Neuronal stem cell (in vitro differentiated cells): ENCODE measurements around the gene FXYD7.

Experiments
- DNase-seq: peaks from one replicate; pipeline ENCODE4 v3.0.0-alpha.2; 2013; ENCODE audit warnings: low spot score
- H2AFZ ChIP-seq: one replicate; pipeline ENCODE4 v1.6.1; 2013; ENCODE audit warnings: mild to moderate bottlenecking, low read length, inconsistent platforms
- H2AK5ac ChIP-seq: 2 replicates; pipeline ENCODE4 v1.6.1; 2013; ENCODE audit warnings: low read depth, mild to moderate bottlenecking, inconsistent platforms, low read length, moderate library complexity, mixed read lengths
- H2BK120ac ChIP-seq: 2 replicates; pipeline ENCODE4 v1.6.1; 2013; ENCODE audit warnings: low read depth, mild to moderate bottlenecking, inconsistent platforms, low read length, moderate library complexity, mixed read lengths
- H2BK12ac ChIP-seq: one replicate; pipeline ENCODE4 v1.6.1; 2013; ENCODE audit warnings: low read length, inconsistent platforms
- H2BK15ac ChIP-seq: 2 replicates; pipeline ENCODE4 v1.6.1; 2013; ENCODE audit warnings: mild to moderate bottlenecking, low read length, inconsistent platforms, mixed read lengths
- H2BK5ac ChIP-seq: one replicate; pipeline ENCODE4 v1.6.1; 2013; ENCODE audit warnings: inconsistent platforms, mild to moderate bottlenecking, low read length, moderate library complexity
- H3K14ac ChIP-seq: one replicate; pipeline ENCODE4 v1.6.1; 2013; ENCODE audit warnings: low read length, inconsistent platforms
- H3K18ac ChIP-seq: 2 replicates; pipeline ENCODE4 v1.6.1; 2013; ENCODE audit warnings: low read length, inconsistent platforms
- H3K23ac ChIP-seq: 2 replicates; pipeline ENCODE4 v1.6.1; 2013; ENCODE audit warnings: low read depth, mild to moderate bottlenecking, mixed read lengths, low read length, inconsistent platforms; ENCODE audit not compliant: poor library complexity
- H3K27ac ChIP-seq: replicated peaks from 3 replicates; pipeline ENCODE4 v1.5.1; 2013; ENCODE audit warnings: low read length, inconsistent platforms
- H3K27me3 ChIP-seq, 3 experiments: 2 replicates each; pipeline ENCODE4 v1.6.1; 2013; ENCODE audit warnings: low read length in 3 of 3, mild to moderate bottlenecking in 2 of 3, inconsistent platforms in 1 of 3, low read depth in 1 of 3, mixed read lengths in 1 of 3, moderate library complexity in 1 of 3; ENCODE audit not compliant: control insufficient read depth in 3 of 3, insufficient read depth in 3 of 3
- H3K36me3 ChIP-seq, 2 donors: replicated peaks in 1 of 2; 2 replicates each; pipeline ENCODE4 v1.6.1; 2013; ENCODE audit warnings: low read length in 2 of 2; ENCODE audit not compliant: control insufficient read depth in 2 of 2, insufficient read depth in 2 of 2
- H3K4ac ChIP-seq: 2 replicates; pipeline ENCODE4 v1.6.1; 2013; ENCODE audit warnings: inconsistent platforms, mild to moderate bottlenecking, low read length, moderate library complexity
- H3K4me1 ChIP-seq, 2 donors: 1 replicate in 1 of 2; 2 replicates in 1 of 2; pipeline ENCODE4 v1.6.1; 2013; ENCODE audit warnings: low read length in 2 of 2, low read depth in 1 of 2; ENCODE audit not compliant: control insufficient read depth in 2 of 2, insufficient read depth in 1 of 2
- H3K4me2 ChIP-seq: one replicate; pipeline ENCODE4 v1.6.1; 2013; ENCODE audit warnings: mild to moderate bottlenecking, low read length, inconsistent platforms; ENCODE audit not compliant: insufficient read depth, poor library complexity, severe bottlenecking
- H3K4me3 ChIP-seq, 2 donors: 2 replicates each; pipeline ENCODE4 v1.5.1; 2013; ENCODE audit warnings: low read length in 2 of 2, mild to moderate bottlenecking in 2 of 2, inconsistent platforms in 1 of 2, moderate library complexity in 1 of 2
- H3K79me1 ChIP-seq: one replicate; pipeline ENCODE4 v1.6.1; 2013; ENCODE audit warnings: low read depth, mild to moderate bottlenecking, inconsistent platforms, low read length, moderate library complexity
- H3K9ac ChIP-seq: one replicate; pipeline ENCODE4 v1.6.1; 2013; ENCODE audit warnings: mild to moderate bottlenecking, low read depth, low read length, inconsistent platforms; ENCODE audit not compliant: poor library complexity
- H3K9me3 ChIP-seq, 2 donors: replicated peaks in 1 of 2; 2 replicates each; pipeline versions ENCODE3 to v1.6.1; 2013; ENCODE audit warnings: low read length in 2 of 2, mild to moderate bottlenecking in 2 of 2, inconsistent platforms in 1 of 2, low read depth in 1 of 2, mixed read lengths in 1 of 2, moderate library complexity in 1 of 2; ENCODE audit not compliant: control insufficient read depth in 2 of 2, insufficient read depth in 1 of 2
- H4K8ac ChIP-seq: one replicate; pipeline ENCODE4 v1.6.1; 2013; ENCODE audit warnings: low read depth, mild to moderate bottlenecking, inconsistent platforms, low read length, moderate library complexity
- H4K91ac ChIP-seq: one replicate; pipeline ENCODE4 v1.6.1; 2013; ENCODE audit warnings: low read length, low read depth, mild to moderate bottlenecking, inconsistent platforms; ENCODE audit not compliant: poor library complexity
- WGBS, 2 donors: extraction: QIAGEN DNeasy Blood & Tissue Kit; methylation state at CpG; one replicate each; pipeline ENCODE4 v1.1.7; 2013; ENCODE audit warnings: missing lambda C conversion rate in 2 of 2, mixed read lengths in 1 of 2; ENCODE audit not compliant: insufficient read length in 2 of 2, insufficient replicate concordance in 1 of 2; ENCODE audit errors: extremely low coverage in 2 of 2; 5-methylcytosine and 5-hydroxymethylcytosine counted together

The FXYD7 gene

GRCh38 chr19:35155981-35156672 lies 13.1 kb downstream of the FXYD7 start:
- Histone ChIP-seq H3K36me3 (no peaks in the 10 kb centered on the region), H3K23ac (no peak overlapping the region), H2BK12ac (no peak overlapping the region), H3K9me3 (no peaks in the 10 kb centered on the region), H2BK5ac (no peak overlapping the region), H3K27me3 (peaks cover 7 to 65% (median 31%) of the 10 kb centered on the region in 3 experiments), H3K18ac (no peak overlapping the region), H3K4me1 (peaks cover 2 to 13% of the 10 kb centered on the region in 2 donors), H3K4ac (no peak overlapping the region), H4K8ac (no peak overlapping the region), H3K9ac (no peak overlapping the region), H2AK5ac (peak overlapping the region; percentile 89), H3K79me1 (no peaks in the 10 kb centered on the region), H4K91ac (no peak overlapping the region), H3K4me3 (no peak overlapping the region), H2AFZ (no peak overlapping the region), H3K27ac (no peak overlapping the region), H2BK120ac (no peak overlapping the region), H3K14ac (no peak overlapping the region), H3K4me2 (no peak overlapping the region), H2BK15ac (no peak overlapping the region)
- no CpG with 5 or more reads among the region's 6 CpGs for WGBS, 2 donors
- DNase-seq: no peak

- no peak overlapping the region for H3K18ac ChIP-seq
- no peak overlapping the region for H3K27ac ChIP-seq
- DNase-seq: no peak
- H2AK5ac ChIP-seq: no peak overlapping the region
- no peaks in the 10 kb centered on the region for H3K36me3 ChIP-seq
- peaks cover 7 to 60% (median 29%) of the 10 kb centered on the region in 3 experiments for H3K27me3 ChIP-seq
- no peak overlapping the region for H2BK15ac ChIP-seq
- no peak overlapping the region for H4K8ac ChIP-seq
- H3K4me2 ChIP-seq: no peak overlapping the region
- no peak overlapping the region for H3K23ac ChIP-seq
- H2BK5ac ChIP-seq: no peak overlapping the region
- H3K14ac ChIP-seq: no peak overlapping the region
- H3K4me3 ChIP-seq: no peak overlapping the region
- no peaks in the 10 kb centered on the region for H3K79me1 ChIP-seq
- no peak overlapping the region for H2AFZ ChIP-seq
- H2BK120ac ChIP-seq: no peak overlapping the region
- H3K4ac ChIP-seq: no peak overlapping the region
- H3K9me3 ChIP-seq: no peaks in the 10 kb centered on the region
- H2BK12ac ChIP-seq: no peak overlapping the region
- no CpG with 5 or more reads among the region's 7 CpGs for WGBS, 2 donors
- H4K91ac ChIP-seq: no peak overlapping the region
- H3K4me1 ChIP-seq: peaks cover 2 to 13% of the 10 kb centered on the region in 2 donors
- H3K9ac ChIP-seq: no peak overlapping the region
These were observed 13.6 kb downstream of the FXYD7 start for GRCh38 chr19:35156673-35157014.

GRCh38 chr19:35157431-35157830 lies 14.4 kb downstream of the FXYD7 start:
- WGBS, 2 donors: no CpG with 5 or more reads among the region's 4 CpGs
- H3K4me2 ChIP-seq: no peak overlapping the region
- DNase-seq: no peak
- no peaks in the 10 kb centered on the region for H3K36me3 ChIP-seq
- no peak overlapping the region for H3K14ac ChIP-seq
- no peak overlapping the region for H4K8ac ChIP-seq
- no peak overlapping the region for H3K27ac ChIP-seq
- H3K4ac ChIP-seq: no peak overlapping the region
- H3K4me3 ChIP-seq: no peak overlapping the region
- H2BK15ac ChIP-seq: no peak overlapping the region
- H2AK5ac ChIP-seq: no peak overlapping the region
- H3K9ac ChIP-seq: no peak overlapping the region
- no peak overlapping the region for H2BK12ac ChIP-seq
- H3K9me3 ChIP-seq: no peaks in the 10 kb centered on the region
- peaks cover 7 to 57% (median 29%) of the 10 kb centered on the region in 3 experiments for H3K27me3 ChIP-seq
- no peaks in the 10 kb centered on the region for H3K79me1 ChIP-seq
- H3K23ac ChIP-seq: no peak overlapping the region
- H3K4me1 ChIP-seq: peaks cover 2 to 13% of the 10 kb centered on the region in 2 donors
- H2AFZ ChIP-seq: no peak overlapping the region
- H3K18ac ChIP-seq: no peak overlapping the region
- H2BK120ac ChIP-seq: no peak overlapping the region
- H2BK5ac ChIP-seq: no peak overlapping the region
- H4K91ac ChIP-seq: no peak overlapping the region

GRCh38 chr19:35159606-35160005 lies 16.6 kb downstream of the FXYD7 start:
- no peak overlapping the region for H4K8ac ChIP-seq
- no peak for DNase-seq
- H3K79me1 ChIP-seq: no peaks in the 10 kb centered on the region
- peaks cover 0 to 36% (median 13%) of the 10 kb centered on the region in 3 experiments for H3K27me3 ChIP-seq
- H3K4me3 ChIP-seq: no peak overlapping the region
- H3K27ac ChIP-seq: no peak overlapping the region
- no peaks in the 10 kb centered on the region for H3K36me3 ChIP-seq
- H3K23ac ChIP-seq: no peak overlapping the region
- H2BK120ac ChIP-seq: no peak overlapping the region
- no peak overlapping the region for H2BK5ac ChIP-seq
- peaks cover 2 to 5% of the 10 kb centered on the region in 2 donors for H3K4me1 ChIP-seq
- no peak overlapping the region for H2AFZ ChIP-seq
- H3K4me2 ChIP-seq: no peak overlapping the region
- no peak overlapping the region for H3K14ac ChIP-seq
- H3K18ac ChIP-seq: no peak overlapping the region
- no peak overlapping the region for H3K9ac ChIP-seq
- no peak overlapping the region for H2BK15ac ChIP-seq
- no CpG with 5 or more reads among the region's 8 CpGs for WGBS, 2 donors
- no peak overlapping the region for H3K4ac ChIP-seq
- no peak overlapping the region for H4K91ac ChIP-seq
- no peak overlapping the region for H2AK5ac ChIP-seq
- peaks cover 0 to 8% of the 10 kb centered on the region in 2 donors for H3K9me3 ChIP-seq
- H2BK12ac ChIP-seq: no peak overlapping the region
